Measurements from ENCODE around the gene TTLL10. TPM values are rescaled to one million over a fixed set of nuclear protein-coding genes. Genes with fewer than 3 reads are reported as not detected.

Gene TTLL10
- total RNA-seq, 8 experiments from 2014 or later = 0.43 to 0.59 TPM; not detected in 6

- in situ Hi-C loops (cut with MboI; ENCODE audit: low pct_unique_long_range_greater_than_20kb in 2 of 9, low sequenced_read_pairs in 9 of 9, unreplicated experiment in 9 of 9) = loop anchor here in 1 of 9 experiments (25.0 kb wide), 1 partner anchor 106 kb away; the partner anchor contains the start of gene UBE2J2
- no peak for ATAC-seq (replicated peaks in 6 of 8)
- H3K4me1 ChIP-seq (replicated peaks in 1 of 2) = peaks cover 17% of the 10 kb centered on the region in 2 donors
- H3K27ac ChIP-seq = peak overlapping the region in 1 of 2 donors; percentile 46
- 81 to 95% (median 91%) methylated on average over 5 to 10 of the region's 26 CpGs; no CpG with 5 or more reads in 6 of the 10 experiments for WGBS, 10 experiments
- no peak overlapping the region for H3K4me3 ChIP-seq
These were observed 17.3 kb upstream of the TTLL10 start for GRCh38 chr1:1156140-1157032.

- H3K27ac ChIP-seq = peak overlapping the region in 1 of 2 donors; percentile 46
- ATAC-seq (replicated peaks in 6 of 8) = peak in 4 of 8 experiments; percentile 7 to 25 (median 23)
- 72 to 83% methylated on average over 1 to 3 of the region's 9 CpGs; no CpG with 5 or more reads in 8 of the 10 experiments for WGBS, 10 experiments
- H3K4me3 ChIP-seq = no peak overlapping the region
- in situ Hi-C loops (cut with MboI; ENCODE audit: low pct_unique_long_range_greater_than_20kb in 2 of 9, low sequenced_read_pairs in 9 of 9, unreplicated experiment in 9 of 9) = loop anchor here in 1 of 9 experiments (25.0 kb wide), 1 partner anchor 105 kb away; the partner anchor contains the start of gene UBE2J2
- peaks cover 19 to 23% of the 10 kb centered on the region in 2 donors for H3K4me1 ChIP-seq (replicated peaks in 1 of 2)
These were observed 16.7 kb upstream of the TTLL10 start for GRCh38 chr1:1157033-1157365.

- H3K4me1 ChIP-seq (replicated peaks in 1 of 2) = peaks cover 21 to 23% of the 10 kb centered on the region in 2 donors
- peak; percentile 50 to 86 (median 75) for ATAC-seq (replicated peaks in 6 of 8)
- H3K27ac ChIP-seq = peak overlapping the region; percentile 13 to 81
- 0% methylated on average over 2 of the region's 29 CpGs; no CpG with 5 or more reads in 8 of the 10 experiments for WGBS, 10 experiments
- in situ Hi-C loops (cut with MboI; ENCODE audit: low pct_unique_long_range_greater_than_20kb in 2 of 9, low sequenced_read_pairs in 9 of 9, unreplicated experiment in 9 of 9) = loop anchor here in 1 of 9 experiments (25.0 kb wide), 1 partner anchor 105 kb away; the partner anchor contains the start of gene UBE2J2
- peak overlapping the region; percentile 9 to 32 (median 26) for H3K4me3 ChIP-seq
These were observed 16.2 kb upstream of the TTLL10 start for GRCh38 chr1:1157426-1157913.

- in situ Hi-C loops (cut with MboI; ENCODE audit: low pct_unique_long_range_greater_than_20kb in 2 of 9, low sequenced_read_pairs in 9 of 9, unreplicated experiment in 9 of 9) = loop anchor here in 1 of 9 experiments (25.0 kb wide), 1 partner anchor 104 kb away; the partner anchor contains the start of gene UBE2J2
- Histone ChIP-seq H3K4me3 (peak overlapping the region; percentile 9 to 32 (median 26)), H3K27ac (peak overlapping the region; percentile 13 to 81), H3K4me1 (replicated peaks in 1 of 2) (peaks cover 21 to 23% of the 10 kb centered on the region in 2 donors)
- ATAC-seq (replicated peaks in 6 of 8) = peak; percentile 58 to 79 (median 72)
- WGBS, 10 experiments = 11 to 25% methylated on average over 4 to 8 of the region's 46 CpGs; no CpG with 5 or more reads in 8 of the 10 experiments
These were observed 15.6 kb upstream of the TTLL10 start for GRCh38 chr1:1157914-1158710.

- in situ Hi-C loops (cut with MboI; ENCODE audit: low pct_unique_long_range_greater_than_20kb in 2 of 9, low sequenced_read_pairs in 9 of 9, unreplicated experiment in 9 of 9) = loop anchor here in 1 of 9 experiments (25.0 kb wide), 1 partner anchor 102 kb away; the partner anchor contains the start of gene UBE2J2
- Histone ChIP-seq H3K27ac (no peak overlapping the region), H3K4me3 (no peak overlapping the region), H3K4me1 (replicated peaks in 1 of 2) (peaks cover 23% of the 10 kb centered on the region in 2 donors)
- WGBS, 10 experiments = 60 to 100% (median 100%) methylated on average over 1 of the region's 23 CpGs; no CpG with 5 or more reads in 7 of the 10 experiments
- no peak for ATAC-seq (replicated peaks in 6 of 8)
These were observed 13.3 kb upstream of the TTLL10 start for GRCh38 chr1:1160281-1160930.

DNA sequence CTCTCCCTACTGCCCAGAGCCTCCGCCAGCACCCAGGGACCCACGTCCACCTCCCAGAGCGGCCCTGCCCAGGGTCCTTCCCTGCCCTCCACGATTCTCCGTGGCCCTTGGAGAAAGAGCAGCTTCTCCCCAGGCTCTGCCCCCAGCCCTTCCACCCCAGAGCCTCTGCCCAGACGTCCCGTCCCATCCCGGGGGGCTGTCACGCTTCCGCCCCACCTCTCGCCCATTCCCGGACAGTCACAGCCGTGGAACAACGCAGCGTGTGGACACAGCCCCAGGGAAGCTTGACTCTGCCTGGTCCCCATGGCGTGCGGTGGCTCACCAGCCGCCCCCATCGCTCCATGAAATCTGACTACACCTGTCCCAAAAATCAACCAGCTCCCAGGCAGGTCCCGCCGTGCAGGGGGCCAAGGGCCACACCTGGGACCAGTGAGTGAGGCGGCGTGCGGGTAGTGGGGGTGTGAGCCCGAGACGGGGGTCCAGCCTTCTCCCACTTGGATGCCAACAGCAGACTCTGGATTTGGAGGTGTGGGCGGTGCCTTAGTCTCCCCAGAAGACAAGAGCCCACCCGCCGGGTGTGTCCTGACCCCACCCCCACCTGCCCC is 12.5 kb upstream of the TTLL10 start:
- H3K4me3 ChIP-seq = no peak overlapping the region
- no peak overlapping the region for H3K27ac ChIP-seq
- WGBS, 10 experiments = 93 to 100% methylated on average over 1 to 5 of the region's 29 CpGs; no CpG with 5 or more reads in 8 of the 10 experiments
- no peak for ATAC-seq (replicated peaks in 6 of 8)
- in situ Hi-C loops (cut with MboI; ENCODE audit: low pct_unique_long_range_greater_than_20kb in 2 of 9, low sequenced_read_pairs in 9 of 9, unreplicated experiment in 9 of 9) = loop anchor here in 1 of 9 experiments (25.0 kb wide), 1 partner anchor 101 kb away; the partner anchor contains the start of gene UBE2J2
- peaks cover 25 to 29% of the 10 kb centered on the region in 2 donors for H3K4me1 ChIP-seq (replicated peaks in 1 of 2)

DNA sequence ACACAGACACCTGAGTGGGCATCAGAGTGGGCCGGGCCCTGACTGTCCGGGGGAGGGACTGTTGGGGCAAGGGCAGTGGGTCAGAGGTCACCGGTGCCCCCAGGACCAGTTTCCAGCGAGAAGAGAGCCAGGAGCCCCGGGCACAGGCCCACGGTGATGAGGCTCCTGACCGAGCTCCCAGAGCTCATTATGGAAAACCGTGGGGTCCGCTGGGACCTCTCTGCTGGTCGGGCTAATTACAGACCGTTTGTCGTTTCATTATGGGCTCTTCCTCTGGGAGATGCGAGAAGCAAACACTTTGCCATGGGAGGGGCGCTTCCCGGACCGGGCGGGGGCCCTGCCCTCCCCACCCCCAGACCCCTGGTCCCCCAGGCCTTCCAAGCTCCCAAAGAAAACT is 12.0 kb upstream of the TTLL10 start:
- H3K4me3 ChIP-seq = no peak overlapping the region
- 50 to 78% methylated on average over 2 to 4 of the region's 17 CpGs; no CpG with 5 or more reads in 8 of the 10 experiments for WGBS, 10 experiments
- H3K4me1 ChIP-seq (replicated peaks in 1 of 2) = peaks cover 30 to 34% of the 10 kb centered on the region in 2 donors
- no peak overlapping the region for H3K27ac ChIP-seq
- no peak for ATAC-seq (replicated peaks in 6 of 8)
- in situ Hi-C loops (cut with MboI; ENCODE audit: low pct_unique_long_range_greater_than_20kb in 2 of 9, low sequenced_read_pairs in 9 of 9, unreplicated experiment in 9 of 9) = loop anchor here in 1 of 9 experiments (25.0 kb wide), 1 partner anchor 101 kb away; the partner anchor contains the start of gene UBE2J2

DNA sequence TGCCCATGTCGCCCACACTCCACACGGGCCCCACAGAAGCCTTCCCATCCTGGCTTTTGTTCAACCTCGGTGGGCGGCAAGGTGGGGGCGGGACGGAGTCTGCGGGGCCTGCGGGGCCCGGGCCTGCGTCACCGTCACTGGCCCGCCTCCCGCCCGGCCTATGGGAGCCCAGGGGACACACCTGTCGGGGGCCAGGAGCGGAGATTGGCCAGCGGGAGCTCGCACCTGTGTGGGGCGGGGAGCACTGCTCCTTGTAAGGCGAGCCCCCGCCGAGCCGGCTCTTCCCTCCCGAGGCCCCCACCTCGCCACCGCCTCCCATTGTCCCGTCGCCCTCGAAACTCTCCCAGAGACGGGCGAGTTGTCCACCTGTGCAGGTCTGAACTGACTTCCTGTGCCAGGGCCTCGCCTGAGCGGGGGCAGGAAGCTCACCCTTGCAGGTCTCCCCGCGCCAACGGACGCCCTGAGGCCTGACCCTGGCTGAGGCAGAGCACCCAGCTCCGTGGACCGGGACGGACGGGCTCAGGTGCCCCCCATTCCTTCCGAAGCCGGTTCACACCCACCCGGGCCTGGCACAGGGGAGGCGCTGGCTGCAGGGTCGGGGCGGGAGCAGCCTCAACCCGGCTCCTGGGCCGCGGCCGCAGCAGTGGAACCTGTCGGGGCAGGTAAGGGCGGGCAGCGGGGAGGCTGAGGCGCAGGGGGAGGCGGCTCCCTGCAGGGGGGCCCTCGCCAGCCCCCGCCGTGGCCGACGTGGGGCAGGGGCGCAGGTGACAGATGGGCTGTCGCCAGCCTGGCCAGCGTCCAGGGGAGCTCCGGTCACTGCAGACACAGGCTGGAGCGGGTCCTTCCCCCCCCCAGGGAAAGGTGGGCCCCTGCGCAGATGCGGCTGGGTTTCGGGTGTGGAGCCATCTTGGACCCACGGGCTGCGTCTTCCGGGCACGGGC is 10.8 kb upstream of the TTLL10 start:
- Histone ChIP-seq H3K27ac (no peak overlapping the region), H3K4me3 (no peak overlapping the region), H3K4me1 (replicated peaks in 1 of 2) (peaks cover 23 to 31% of the 10 kb centered on the region in 2 donors)
- WGBS, 10 experiments = no CpG with 5 or more reads among the region's 73 CpGs
- ATAC-seq (replicated peaks in 6 of 8) = no peak
- in situ Hi-C loops (cut with MboI; ENCODE audit: low pct_unique_long_range_greater_than_20kb in 2 of 9, low sequenced_read_pairs in 9 of 9, unreplicated experiment in 9 of 9) = loop anchor here in 1 of 9 experiments (25.0 kb wide), 1 partner anchor 99 kb away; the partner anchor contains the start of gene UBE2J2

- no peak overlapping the region for H3K4me3 ChIP-seq
- H3K4me1 ChIP-seq (replicated peaks in 1 of 2) = peaks cover 16 to 30% of the 10 kb centered on the region in 2 donors
- in situ Hi-C loops (cut with MboI; ENCODE audit: low pct_unique_long_range_greater_than_20kb in 2 of 9, low sequenced_read_pairs in 9 of 9, unreplicated experiment in 9 of 9) = loop anchor here in 1 of 9 experiments (25.0 kb wide), 1 partner anchor 99 kb away; the partner anchor contains the start of gene UBE2J2
- 73 to 96% (median 91%) methylated on average over 5 to 15 of the region's 33 CpGs; no CpG with 5 or more reads in 4 of the 10 experiments for WGBS, 10 experiments
- H3K27ac ChIP-seq = no peak overlapping the region
- no peak for ATAC-seq (replicated peaks in 6 of 8)
These were observed 10.1 kb upstream of the TTLL10 start for GRCh38 chr1:1163538-1164070.

- Histone ChIP-seq H3K4me1 (replicated peaks in 1 of 2) (peaks cover 14 to 35% of the 10 kb centered on the region in 2 donors), H3K4me3 (no peak overlapping the region), H3K27ac (no peak overlapping the region)
- WGBS, 10 experiments = 56 to 100% (median 81%) methylated on average over 1 to 21 of the region's 26 CpGs; no CpG with 5 or more reads in 2 of the 10 experiments
- in situ Hi-C loops (cut with MboI; ENCODE audit: low pct_unique_long_range_greater_than_20kb in 2 of 9, low sequenced_read_pairs in 9 of 9, unreplicated experiment in 9 of 9) = loop anchor here in 1 of 9 experiments (25.0 kb wide), 1 partner anchor 98 kb away; the partner anchor contains the start of gene UBE2J2
- no peak for ATAC-seq (replicated peaks in 6 of 8)
These were observed 9.3 kb upstream of the TTLL10 start for GRCh38 chr1:1164361-1164700.
